ENCODE data around the gene LRMDA.
"Not testable (repeated sequence)": the region's sequence is repeated elsewhere in the genome, so short reads cannot be mapped to it uniquely, and the experiment has no call there.

The LRMDA gene

GRCh38 chr10:75723319-75723980, 292.0 kb downstream of the LRMDA start:
- DNase-seq = no peak

DNA sequence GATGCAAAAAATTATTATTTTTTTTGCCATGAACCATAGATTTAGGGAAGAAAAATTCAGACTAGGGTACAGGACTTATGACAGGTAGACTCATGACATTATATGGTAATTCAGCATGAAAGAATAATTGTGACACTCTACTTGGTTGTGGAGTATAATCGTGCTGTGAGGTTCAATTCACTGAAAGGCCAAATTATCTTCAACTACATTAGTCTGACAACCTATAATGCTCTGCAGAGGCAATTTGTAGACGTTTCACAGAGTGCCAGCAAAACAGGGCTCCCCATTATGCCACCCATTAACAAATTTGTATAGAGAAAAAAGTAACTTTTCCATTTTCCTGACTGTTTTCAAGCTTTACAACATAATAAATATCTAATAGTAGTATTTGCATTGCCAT, 292.6 kb downstream of the LRMDA start:
- DNase-seq = no peak

GRCh38 chr10:75726522-75727483, 295.4 kb downstream of the LRMDA start:
- no peak for DNase-seq

GRCh38 chr10:75730847-75731246, 299.4 kb downstream of the LRMDA start:
- no peak for DNase-seq

- DNase-seq = no peak
These were observed 301.9 kb downstream of the LRMDA start for GRCh38 chr10:75733135-75733890.

GRCh38 chr10:75736151-75736640, 304.8 kb downstream of the LRMDA start:
- DNase-seq = no peak

GRCh38 chr10:75736889-75737579, 305.6 kb downstream of the LRMDA start:
- no peak for DNase-seq

DNA sequence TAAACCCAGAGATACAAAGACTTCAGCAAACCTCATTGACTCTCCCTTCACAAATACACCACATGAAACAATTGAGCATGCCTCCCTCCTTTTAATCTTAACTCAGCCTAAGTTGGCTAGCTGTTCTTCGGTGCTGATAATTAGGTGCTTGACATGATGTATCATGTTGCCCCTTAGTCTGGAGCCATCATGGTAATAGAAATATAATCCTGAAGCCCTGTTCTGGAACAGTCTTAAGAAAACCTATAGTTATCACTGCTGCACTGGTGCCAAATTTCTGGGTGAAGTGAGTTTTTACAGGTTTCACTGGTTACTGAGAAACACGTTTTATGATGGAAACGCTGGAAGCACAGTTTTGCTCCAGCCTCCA, 306.1 kb downstream of the LRMDA start:
- DNase-seq = no peak

DNA sequence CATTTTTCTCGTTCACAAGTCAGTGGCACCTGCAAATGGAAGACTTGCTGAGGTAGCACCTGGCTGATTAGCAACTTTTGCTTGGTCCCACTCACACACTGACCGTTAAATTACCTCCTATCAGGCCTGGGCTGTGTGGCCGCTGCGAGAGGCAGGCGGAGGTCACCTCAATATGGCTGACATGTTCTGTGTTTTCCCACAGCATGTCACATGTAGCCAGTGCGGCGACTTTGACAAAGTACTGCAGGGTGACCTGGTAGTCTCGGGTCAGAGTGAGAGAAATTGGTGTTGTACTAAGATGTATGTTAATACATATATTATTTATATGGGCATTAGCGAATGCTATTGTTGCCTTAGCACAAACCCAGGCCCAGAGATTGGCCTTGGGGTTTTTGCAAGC, 307.5 kb downstream of the LRMDA start:
- DNase-seq = no peak

DNA sequence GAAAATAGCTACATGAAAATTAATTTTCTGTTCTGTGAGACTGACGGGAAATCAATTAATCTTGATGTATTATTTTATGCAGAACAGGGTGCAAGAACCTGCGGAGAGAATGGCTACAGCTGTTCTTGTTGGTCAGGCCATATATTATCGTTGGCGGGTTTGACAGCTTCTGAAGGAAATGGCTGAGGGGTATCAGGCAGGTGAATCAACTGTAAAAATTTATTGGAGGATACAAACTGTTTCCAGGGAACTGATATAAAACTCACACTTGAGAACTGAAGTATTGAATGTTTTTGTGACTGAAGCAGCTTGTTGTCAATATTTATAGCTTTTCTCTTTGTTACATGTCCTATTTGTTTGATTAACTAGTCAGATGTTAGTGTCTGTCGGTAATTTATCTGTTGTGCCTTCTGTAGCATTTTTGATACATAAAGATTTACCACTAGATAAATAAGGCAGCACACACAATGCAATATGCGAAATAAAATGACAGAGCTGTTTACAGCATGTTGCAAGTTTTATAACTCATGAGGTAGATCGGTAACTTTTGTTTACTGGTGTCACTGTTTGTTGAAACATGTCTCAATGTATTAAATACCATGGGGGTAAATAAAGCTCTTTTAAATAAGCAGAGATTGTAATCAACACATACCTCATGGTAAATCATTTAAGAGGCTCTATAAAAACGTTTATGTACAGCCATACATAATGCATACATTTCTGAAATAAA, 308.2 kb downstream of the LRMDA start:
- DNase-seq = no peak

GRCh38 chr10:75740541-75740940, 309.1 kb downstream of the LRMDA start:
- DNase-seq = no peak

DNA sequence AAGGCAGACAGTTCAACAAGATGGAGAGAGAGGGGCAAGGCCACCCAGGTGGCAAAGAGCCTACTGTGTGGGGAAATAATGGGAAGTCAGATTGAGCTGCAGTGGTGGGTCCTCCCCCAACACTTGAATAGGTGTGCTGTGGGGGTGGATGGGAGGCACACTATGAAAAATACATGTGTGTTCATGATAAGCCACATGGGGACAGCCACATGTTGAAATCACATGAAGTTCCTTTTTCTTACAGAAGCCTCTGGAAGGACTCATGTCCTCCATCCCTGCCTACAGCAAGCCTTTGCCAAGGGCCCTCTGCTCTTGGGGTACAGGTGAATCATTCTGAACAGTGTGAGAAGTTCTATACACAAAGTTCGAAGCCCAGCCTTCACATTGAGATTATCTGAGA, 310.9 kb downstream of the LRMDA start:
- no peak for DNase-seq

GRCh38 chr10:75743291-75743778, 311.9 kb downstream of the LRMDA start:
- no peak for DNase-seq

DNA sequence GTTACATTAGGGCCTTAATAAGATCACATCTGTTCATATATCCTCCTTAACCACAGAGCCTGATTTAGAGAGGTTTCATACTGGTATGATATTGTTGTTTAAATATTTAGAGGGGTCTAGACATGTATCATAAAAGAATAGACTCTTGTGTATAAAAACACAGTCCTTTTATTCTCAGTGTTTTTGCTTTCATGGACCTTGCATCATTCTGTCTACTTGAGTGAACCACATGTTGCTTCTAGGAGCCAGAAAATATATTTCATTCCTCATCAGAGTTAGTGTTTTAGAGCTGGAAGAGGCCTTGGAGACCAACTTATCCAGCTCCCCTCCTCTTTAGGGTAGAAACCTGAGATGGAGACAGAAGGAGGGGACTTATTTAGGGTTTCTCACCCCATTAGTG, 312.8 kb downstream of the LRMDA start:
- DNase-seq = no peak

- DNase-seq = no peak
These were observed 314.9 kb downstream of the LRMDA start for GRCh38 chr10:75746356-75746755.

- not testable (repeated sequence) for DNase-seq
These were observed 318.9 kb downstream of the LRMDA start for GRCh38 chr10:75750093-75750875.

- DNase-seq = no peak
These were observed 319.8 kb downstream of the LRMDA start for GRCh38 chr10:75751232-75751631.

GRCh38 chr10:75753621-75754020, 322.2 kb downstream of the LRMDA start:
- no peak for DNase-seq

- DNase-seq = no peak
These were observed 322.8 kb downstream of the LRMDA start for GRCh38 chr10:75754096-75754831.

- DNase-seq = no peak
These were observed 324.1 kb downstream of the LRMDA start for GRCh38 chr10:75755528-75755927.

Measured in NCI-H1048 (cell line).